H9 (cell line): Measurements from ENCODE around the gene DUSP10. TPM values are rescaled to one million over a fixed set of nuclear protein-coding genes. Genes with fewer than 3 reads are reported as not detected.

Source experiments
- DNase-seq: peaks from one replicate; pipeline ENCODE4 v3.0.0-alpha.2; 2017
- H2AFZ ChIP-seq: one replicate; pipeline ENCODE4 v1.6.1; 2013; ENCODE audit warnings: mild to moderate bottlenecking, low read length, control low read depth, moderate library complexity
- H2AK5ac ChIP-seq: 2 replicates; pipeline ENCODE4 v1.6.1; 2013; ENCODE audit warnings: low read length, control low read depth, mixed read lengths; ENCODE audit not compliant: insufficient read length
- H2BK120ac ChIP-seq: one replicate; pipeline ENCODE4 v1.6.1; 2013; ENCODE audit warnings: low read depth, mild to moderate bottlenecking, low read length, control low read depth, inconsistent platforms; ENCODE audit not compliant: poor library complexity, severe bottlenecking
- H2BK12ac ChIP-seq: 2 replicates; pipeline ENCODE4 v1.6.1; 2013; ENCODE audit warnings: low read length, control low read depth, mixed read lengths, low read depth; ENCODE audit not compliant: insufficient read length
- H2BK15ac ChIP-seq: 2 replicates; pipeline ENCODE4 v1.6.1; 2013; ENCODE audit warnings: low read depth, low read length, control low read depth
- H2BK20ac ChIP-seq: one replicate; pipeline ENCODE4 v1.6.1; 2013; ENCODE audit warnings: low read depth, mild to moderate bottlenecking, low read length, control low read depth, inconsistent platforms; ENCODE audit not compliant: poor library complexity, severe bottlenecking
- H2BK5ac ChIP-seq: 2 replicates; pipeline ENCODE4 v1.6.1; 2013; ENCODE audit warnings: low read length, control low read depth, mixed read lengths; ENCODE audit not compliant: insufficient read length
- H3K14ac ChIP-seq: 2 replicates; pipeline ENCODE4 v1.6.1; 2013; ENCODE audit warnings: low read length, control low read depth; ENCODE audit not compliant: insufficient read depth
- H3K18ac ChIP-seq: 2 replicates; pipeline ENCODE4 v1.6.1; 2013; ENCODE audit warnings: low read depth, mild to moderate bottlenecking, mixed read lengths, low read length, control low read depth; ENCODE audit not compliant: insufficient read length
- H3K23ac ChIP-seq: 2 replicates; pipeline ENCODE4 v1.6.1; 2013; ENCODE audit warnings: low read length, control low read depth, mixed read lengths, low read depth; ENCODE audit not compliant: insufficient read length
- H3K23me2 ChIP-seq: 2 replicates; pipeline ENCODE4 v1.6.1; 2013; ENCODE audit warnings: low read depth, mild to moderate bottlenecking, mixed read lengths, low read length, control low read depth; ENCODE audit not compliant: insufficient read length, poor library complexity, severe bottlenecking
- H3K27ac ChIP-seq: 2 replicates; pipeline ENCODE4 v1.5.1; 2013; ENCODE audit warnings: low read length, control low read depth, mixed read lengths, low read depth; ENCODE audit not compliant: insufficient read length
- H3K27me3 ChIP-seq: 2 replicates; pipeline ENCODE4 v1.6.1; 2013; ENCODE audit warnings: low read length, control low read depth, inconsistent platforms; ENCODE audit not compliant: insufficient read depth
- H3K4ac ChIP-seq: 2 replicates; pipeline ENCODE4 v1.6.1; 2013; ENCODE audit warnings: low read depth, mild to moderate bottlenecking, control low read depth, inconsistent platforms, low read length, moderate library complexity
- H3K4me1 ChIP-seq: 2 replicates; pipeline ENCODE4 v1.6.1; 2013; ENCODE audit warnings: low read length, control low read depth, inconsistent platforms; ENCODE audit not compliant: insufficient read depth
- H3K4me2 ChIP-seq: 2 replicates; pipeline ENCODE4 v1.6.1; 2013; ENCODE audit warnings: low read length, control low read depth, mixed read lengths; ENCODE audit not compliant: insufficient read length, insufficient read depth
- H3K56ac ChIP-seq: 2 replicates; pipeline ENCODE4 v1.6.1; 2013; ENCODE audit warnings: low read depth, mild to moderate bottlenecking, mixed read lengths, low read length, control low read depth; ENCODE audit not compliant: insufficient read length
- H3K79me1 ChIP-seq: 2 replicates; pipeline ENCODE4 v1.6.1; 2013; ENCODE audit warnings: low read depth, mild to moderate bottlenecking, moderate library complexity, low read length, control low read depth, inconsistent platforms; ENCODE audit not compliant: insufficient read depth, poor library complexity, severe bottlenecking
- H3K79me2 ChIP-seq: 2 replicates; pipeline ENCODE4 v1.6.1; 2013; ENCODE audit warnings: low read length, control low read depth, inconsistent platforms; ENCODE audit not compliant: insufficient read depth
- H3K9ac ChIP-seq: 2 replicates; pipeline ENCODE4 v1.6.1; 2013; ENCODE audit warnings: low read length, control low read depth, mixed read lengths; ENCODE audit not compliant: insufficient read length; ENCODE audit errors: extremely low read depth
- H3K9me3 ChIP-seq: one replicate; pipeline ENCODE4 v1.6.1; 2013; ENCODE audit warnings: low read depth, low read length, inconsistent platforms; ENCODE audit not compliant: control insufficient read depth
- H3T11ph ChIP-seq: one replicate; pipeline ENCODE4 v1.6.1; 2013; ENCODE audit warnings: mild to moderate bottlenecking, low read length, control low read depth, inconsistent platforms
- H4K20me1 ChIP-seq: one replicate; pipeline ENCODE4 v1.6.1; 2013; ENCODE audit not compliant: control insufficient read depth, insufficient read length, insufficient read depth
- H4K5ac ChIP-seq: 2 replicates; pipeline ENCODE4 v1.6.1; 2013; ENCODE audit warnings: low read depth, mild to moderate bottlenecking, mixed read lengths, low read length, control low read depth; ENCODE audit not compliant: insufficient read length
- H4K8ac ChIP-seq: replicated peaks from 2 replicates; pipeline ENCODE4 v1.6.1; 2013; ENCODE audit warnings: low read length, control low read depth, mixed read lengths, low read depth; ENCODE audit not compliant: insufficient read length
- H4K91ac ChIP-seq: 2 replicates; pipeline ENCODE4 v1.6.1; 2013; ENCODE audit warnings: low read depth, mild to moderate bottlenecking, moderate library complexity, mixed read lengths, low read length, control low read depth; ENCODE audit not compliant: insufficient read length
- H3K27ac Mint-ChIP-seq, 3 experiments: 2 replicates in 2 of 3; 3 replicates in 1 of 3; pipeline ENCODE4 v1.8.0; 2020 to 2021; ENCODE audit warnings: mixed read lengths in 3 of 3, mild to moderate bottlenecking in 1 of 3, moderate library complexity in 1 of 3
- H3K27me3 Mint-ChIP-seq: 2 replicates; pipeline ENCODE4 v1.8.0; 2021; ENCODE audit warnings: low read depth, mild to moderate bottlenecking, moderate library complexity, mixed read lengths
- H3K36me3 Mint-ChIP-seq, 3 experiments: 2 replicates in 2 of 3; 3 replicates in 1 of 3; pipeline ENCODE4 v1.8.0; 2020 to 2021; ENCODE audit warnings: low read depth in 3 of 3, mixed read lengths in 3 of 3; ENCODE audit not compliant: insufficient read depth in 1 of 3
- H3K4me1 Mint-ChIP-seq, 2 experiments: 2 replicates each; pipeline ENCODE4 v1.8.0; 2020; ENCODE audit warnings: mixed read lengths in 2 of 2
- H3K4me3 Mint-ChIP-seq, 2 experiments: 2 replicates in 1 of 2; 3 replicates in 1 of 2; pipeline ENCODE4 v1.8.0; 2020 to 2021; ENCODE audit warnings: mild to moderate bottlenecking in 2 of 2, mixed read lengths in 2 of 2, moderate library complexity in 1 of 2
- H3K9me3 Mint-ChIP-seq, 2 experiments: 2 replicates in 1 of 2; 3 replicates in 1 of 2; pipeline ENCODE4 v1.8.0; 2020; ENCODE audit warnings: mild to moderate bottlenecking in 2 of 2, mixed read lengths in 2 of 2, moderate library complexity in 1 of 2
- WGBS: extraction: QIAGEN DNeasy Blood & Tissue Kit; methylation state at CpG from one replicate; pipeline ENCODE4 v1.1.7; 2013; ENCODE audit warnings: missing lambda C conversion rate, low lambda C conversion rate, mixed read lengths; ENCODE audit not compliant: insufficient read length; ENCODE audit errors: extremely low coverage; 5-methylcytosine and 5-hydroxymethylcytosine counted together
- total RNA-seq: library from RNA; stranded (reverse); gene quantifications from 2 replicates; pipeline ENCODE4 v1.2.1, GENCODE V29; 2021
- TF ChIP-seq, protein P1 (sequence below): fragments of 200-600 bp; sonication (generic); conservative IDR thresholded peaks from 3 replicates; pipeline ENCODE4 v1.8.0; 2021; ENCODE audit warnings: antibody characterized with exemption, mild to moderate bottlenecking

The DUSP10 gene
- total RNA-seq, 1 experiment from 2014 or later, result 2.0 TPM

- Histone ChIP-seq H3K79me1 (no peaks in the 10 kb centered on the region), H3K9me3 (no peaks in the 10 kb centered on the region), H4K91ac (no peak overlapping the region), H3K4me1 (no peaks in the 10 kb centered on the region), H4K20me1 (no peaks in the 10 kb centered on the region), H2AK5ac (no peak overlapping the region), H3K23me2 (no peaks in the 10 kb centered on the region), H3K14ac (no peak overlapping the region), H3T11ph (no peak overlapping the region), H3K4ac (no peak overlapping the region), H2BK5ac (no peak overlapping the region), H3K27me3 (no peaks in the 10 kb centered on the region), H3K27ac (no peak overlapping the region), H2BK20ac (no peak overlapping the region), H3K79me2 (no peaks in the 10 kb centered on the region), H4K8ac (no peak overlapping the region), H3K9ac (no peak overlapping the region), H4K5ac (no peak overlapping the region), H2BK12ac (no peak overlapping the region), H2BK15ac (no peak overlapping the region), H3K4me2 (no peak overlapping the region), H2AFZ (no peak overlapping the region), H2BK120ac (no peak overlapping the region), H3K18ac (no peak overlapping the region), H3K56ac (no peak overlapping the region), H3K23ac (no peak overlapping the region)
- Mint-ChIP-seq H3K9me3 (no peaks in the 10 kb centered on the region), H3K27ac (no peak overlapping the region; a peak in 1 of 7 replicates), H3K4me3 (no peak overlapping the region), H3K4me1 (no peaks in the 10 kb centered on the region), H3K36me3 (no peaks in the 10 kb centered on the region), H3K27me3 (no peaks in the 10 kb centered on the region)
- DNase-seq, result no peak
- TF ChIP-seq, protein P1, sequence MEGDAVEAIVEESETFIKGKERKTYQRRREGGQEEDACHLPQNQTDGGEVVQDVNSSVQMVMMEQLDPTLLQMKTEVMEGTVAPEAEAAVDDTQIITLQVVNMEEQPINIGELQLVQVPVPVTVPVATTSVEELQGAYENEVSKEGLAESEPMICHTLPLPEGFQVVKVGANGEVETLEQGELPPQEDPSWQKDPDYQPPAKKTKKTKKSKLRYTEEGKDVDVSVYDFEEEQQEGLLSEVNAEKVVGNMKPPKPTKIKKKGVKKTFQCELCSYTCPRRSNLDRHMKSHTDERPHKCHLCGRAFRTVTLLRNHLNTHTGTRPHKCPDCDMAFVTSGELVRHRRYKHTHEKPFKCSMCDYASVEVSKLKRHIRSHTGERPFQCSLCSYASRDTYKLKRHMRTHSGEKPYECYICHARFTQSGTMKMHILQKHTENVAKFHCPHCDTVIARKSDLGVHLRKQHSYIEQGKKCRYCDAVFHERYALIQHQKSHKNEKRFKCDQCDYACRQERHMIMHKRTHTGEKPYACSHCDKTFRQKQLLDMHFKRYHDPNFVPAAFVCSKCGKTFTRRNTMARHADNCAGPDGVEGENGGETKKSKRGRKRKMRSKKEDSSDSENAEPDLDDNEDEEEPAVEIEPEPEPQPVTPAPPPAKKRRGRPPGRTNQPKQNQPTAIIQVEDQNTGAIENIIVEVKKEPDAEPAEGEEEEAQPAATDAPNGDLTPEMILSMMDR, result no peak
- WGBS, result no CpG with 5 or more reads among the region's 3 CpGs
These were observed 15.1 kb upstream of the DUSP10 start for GRCh38 chr1:221756830-221757551.
